Thoracic aorta (tissue), 2 donors: ENCODE results near the gene ARFGEF2. TPM values are rescaled to one million over a fixed set of nuclear protein-coding genes. Genes with fewer than 3 reads are reported as not detected.

Experiments used
- ATAC-seq: fragments of 150-250 bp; one replicate; pipeline ENCODE4 v1.8.0; 2017; ENCODE audit warnings: low read depth; ENCODE audit not compliant: insufficient number of reproducible peaks, low FRiP score
- DNase-seq: peaks from one replicate; pipeline ENCODE4 v3.0.0-alpha.2; 2020; ENCODE audit warnings: low spot score
- H3K27ac ChIP-seq, 2 donors: fragments of 200-600 bp; sonication (generic); 1 replicate in 1 of 2; 2 replicates in 1 of 2; pipeline ENCODE4 v1.5.1; 2016; ENCODE audit warnings: mild to moderate bottlenecking in 2 of 2, moderate library complexity in 2 of 2
- H3K27me3 ChIP-seq: fragments of 200-600 bp; sonication (generic); replicated peaks from 2 replicates; pipeline ENCODE4 v1.6.0; 2016; ENCODE audit warnings: mild to moderate bottlenecking; ENCODE audit not compliant: insufficient read depth
- H3K36me3 ChIP-seq: fragments of 200-600 bp; sonication (generic); one replicate; pipeline ENCODE4 v1.5.1; 2016
- H3K4me1 ChIP-seq, 2 donors: fragments of 200-600 bp; sonication (generic); 1 replicate in 1 of 2; 2 replicates in 1 of 2; pipeline versions ENCODE4 v1.5.1 to v1.6.0; 2016; ENCODE audit warnings: low read depth in 2 of 2, mild to moderate bottlenecking in 1 of 2; ENCODE audit not compliant: control insufficient read depth in 1 of 2
- H3K4me3 ChIP-seq: fragments of 200-600 bp; sonication (generic); 2 replicates; pipeline ENCODE4 v1.5.1; 2016; ENCODE audit warnings: mild to moderate bottlenecking
- H3K9me3 ChIP-seq: fragments of 200-600 bp; sonication (generic); 2 replicates; pipeline ENCODE4 v1.5.1; 2016
- CTCF ChIP-seq: fragments of 200-600 bp; sonication (generic); IDR thresholded peaks from one replicate; pipeline ENCODE4 v1.5.1; 2019; ENCODE audit warnings: antibody characterized with exemption
- total RNA-seq, 2 donors: library from RNA; depleted of rRNA; stranded (reverse); fragments of >200 nt; gene quantifications; one replicate each; pipeline versions ENCODE4 v1.1.0 to v1.2.3, GENCODE V29; 2016

ARFGEF2 gene
- total RNA-seq, 2 donors from 2014 or later, result 25.9 to 37.2 TPM

- DNase-seq (no peak), ATAC-seq (no peak)
- peaks cover 11% of the 10 kb centered on the region for H3K36me3 ChIP-seq
- no peak overlapping the region for H3K4me3 ChIP-seq
- no peak overlapping the region for H3K27ac ChIP-seq
- no peak for TF ChIP-seq CTCF
- H3K27me3 ChIP-seq, result no peaks in the 10 kb centered on the region
- H3K9me3 ChIP-seq, result no peaks in the 10 kb centered on the region
- H3K4me1 ChIP-seq, result no peaks in the 10 kb centered on the region
These were observed 24.5 kb downstream of the ARFGEF2 start for GRCh38 chr20:48945840-48946514.

- peaks cover 27% of the 10 kb centered on the region for H3K36me3 ChIP-seq
These were observed 27.1 kb downstream of the ARFGEF2 start for GRCh38 chr20:48948612-48949011.

GRCh38 chr20:48949304-48950170 lies 28.0 kb downstream of the ARFGEF2 start:
- ATAC-seq, result no peak
- Histone ChIP-seq H3K27me3 (no peaks in the 10 kb centered on the region), H3K4me3 (no peak overlapping the region), H3K27ac (no peak overlapping the region), H3K4me1 (no peaks in the 10 kb centered on the region), H3K36me3 (peaks cover 34% of the 10 kb centered on the region), H3K9me3 (no peaks in the 10 kb centered on the region)
- TF ChIP-seq CTCF, result no peak
- DNase-seq, result no peak

More at GRCh38 chr20:48948612-48949011, 27.1 kb downstream of the ARFGEF2 start:
- TF ChIP-seq CTCF, result no peak
- H3K9me3 ChIP-seq, result no peaks in the 10 kb centered on the region
- no peak overlapping the region for H3K27ac ChIP-seq
- H3K4me3 ChIP-seq, result no peak overlapping the region
- no peak for DNase-seq
- H3K4me1 ChIP-seq, result no peaks in the 10 kb centered on the region
- no peaks in the 10 kb centered on the region for H3K27me3 ChIP-seq
- ATAC-seq, result no peak

GRCh38 chr20:48951041-48951440 lies 29.5 kb downstream of the ARFGEF2 start:
- Histone ChIP-seq H3K9me3 (no peaks in the 10 kb centered on the region), H3K4me1 (no peaks in the 10 kb centered on the region), H3K27me3 (no peaks in the 10 kb centered on the region), H3K36me3 (peaks cover 44% of the 10 kb centered on the region), H3K27ac (no peak overlapping the region), H3K4me3 (no peak overlapping the region)
- no peak for DNase-seq
- no peak for ATAC-seq
- TF ChIP-seq CTCF, result no peak

- Histone ChIP-seq H3K9me3 (no peaks in the 10 kb centered on the region), H3K27me3 (no peaks in the 10 kb centered on the region), H3K27ac (no peak overlapping the region), H3K4me1 (no peaks in the 10 kb centered on the region), H3K36me3 (peaks cover 44% of the 10 kb centered on the region), H3K4me3 (no peak overlapping the region)
- TF ChIP-seq CTCF, result no peak
- ATAC-seq (no peak), DNase-seq (no peak)
These were observed 30.1 kb downstream of the ARFGEF2 start for GRCh38 chr20:48951646-48952045.
